ENCODE data around the gene TCAIM. TPM values are rescaled to one million over a fixed set of nuclear protein-coding genes. Genes with fewer than 3 reads are reported as not detected.

Gene TCAIM
- total and polyA plus RNA-seq, 9 of the 15 experiments (the other 6 are each of a cell fraction or from before 2014, with no cell fraction given) = 19.7 to 53.3 (median 36.9) TPM

- TF ChIP-seq MTA2 (IDR thresholded peaks at IDR 0.05; ENCODE audit: low read depth) = no peak
- TF ChIP-seq KDM1A (IDR thresholded peaks at IDR 0.05) = no peak
- TF ChIP-seq ZNF143 (CRISPR knock-in tag; IDR thresholded peaks at IDR 0.05) = no peak
- no peak for TF ChIP-seq ZBTB49 (CRISPR knock-in tag; IDR thresholded peaks at IDR 0.05; ENCODE audit: borderline replicate concordance)
- no peak for TF ChIP-seq POLR2H (tag; IDR thresholded peaks at IDR 0.05; ENCODE audit: low read depth)
- no peak for TF ChIP-seq THRA (IDR thresholded peaks at IDR 0.05)
- TF ChIP-seq ZSCAN32 (CRISPR knock-in tag; IDR thresholded peaks at IDR 0.05) = 0 out of 2 replicates have a peak, but pooled peaks have one; percentile 54
- TF ChIP-seq CSDE1 (IDR thresholded peaks at IDR 0.05) = no peak
- TF ChIP-seq ZEB2 (IDR thresholded peaks at IDR 0.05) = no peak
- peak; percentile 75; the same call in 1 of the 2 replicates for TF ChIP-seq MTF1 (CRISPR knock-in tag; IDR thresholded peaks at IDR 0.05; ENCODE audit: borderline replicate concordance)
- no peak for TF ChIP-seq ZNF318 (IDR thresholded peaks at IDR 0.05; ENCODE audit: borderline replicate concordance in 1 of 2, low read depth in 1 of 2)
- no peak for TF ChIP-seq HOXB6 (CRISPR knock-in tag; IDR thresholded peaks at IDR 0.05; ENCODE audit: borderline replicate concordance)
- TF ChIP-seq ELK3 (CRISPR knock-in tag; IDR thresholded peaks at IDR 0.05) = 0 out of 2 replicates have a peak, but pooled peaks have one; percentile 27
- TF ChIP-seq ZNF668 (CRISPR knock-in tag; IDR thresholded peaks at IDR 0.05) = peak; percentile 94
- TF ChIP-seq FIP1L1 (IDR thresholded peaks at IDR 0.05; ENCODE audit: low read depth, low read length, poor library complexity, severe bottlenecking) = no peak
- no peak for TF ChIP-seq FOXK1 (CRISPR knock-in tag; IDR thresholded peaks at IDR 0.05; ENCODE audit: borderline replicate concordance)
Observed at GRCh38 chr3:44437800-44438199, 99.2 kb downstream of the TCAIM start (continued).

All from K562 (cell line).